Neural cell (in vitro differentiated cells): ENCODE measurements around the gene PEAK1. TPM values are rescaled to one million over a fixed set of nuclear protein-coding genes. Genes with fewer than 3 reads are reported as not detected.
A peak's percentile ranks its signal among the peaks of the same experiment; 100 is the strongest.

Source experiments
- H2AFZ ChIP-seq: fragments of 200-600, 300-800 bp; sonication (generic), shearing (Covaris generic); 2 replicates; pipeline ENCODE4 v1.6.0; 2014; ENCODE audit warnings: low read depth, mild to moderate bottlenecking, antibody characterized with exemption, low read length, moderate library complexity
- H3F3A ChIP-seq: fragments of 200-600 bp; shearing (Covaris generic); 2 replicates; pipeline ENCODE4 v1.6.1; 2016; ENCODE audit warnings: mild to moderate bottlenecking, moderate library complexity, mixed read lengths, antibody characterized with exemption, low read length; ENCODE audit not compliant: insufficient read depth, poor library complexity, severe bottlenecking
- H3K27ac ChIP-seq: fragments of 200-600, 300-800 bp; sonication (generic), shearing (Covaris generic); 2 replicates; pipeline ENCODE4 v1.5.1; 2014; ENCODE audit warnings: mild to moderate bottlenecking, low read length, moderate library complexity
- H3K27me3 ChIP-seq: fragments of 300-800, 200-600 bp; sonication (generic), shearing (Covaris generic); 2 replicates; pipeline ENCODE4 v1.6.0; 2014; ENCODE audit warnings: mild to moderate bottlenecking, low read depth, low read length, moderate library complexity; ENCODE audit not compliant: insufficient read depth
- H3K36me3 ChIP-seq: fragments of 300-800, 200-600 bp; sonication (generic), shearing (Covaris generic); 2 replicates; pipeline ENCODE4 v1.5.1; 2014; ENCODE audit warnings: mild to moderate bottlenecking, antibody characterized with exemption, low read length, moderate library complexity; ENCODE audit not compliant: insufficient read depth
- H3K4me2 ChIP-seq: fragments of 300-800, 200-600 bp; sonication (generic), shearing (Covaris generic); 2 replicates; pipeline ENCODE4 v1.6.0; 2014; ENCODE audit warnings: mild to moderate bottlenecking, low read length
- H3K4me3 ChIP-seq: fragments of 300-800, 200-600 bp; sonication (generic), shearing (Covaris generic); 2 replicates; pipeline ENCODE4 v1.5.1; 2014; ENCODE audit warnings: mild to moderate bottlenecking, low read length, moderate library complexity
- H3K79me2 ChIP-seq: fragments of 200-600 bp; shearing (Covaris generic); replicated peaks from 2 replicates; pipeline ENCODE4 v1.6.0; 2014; ENCODE audit warnings: mild to moderate bottlenecking, low read length, moderate library complexity; ENCODE audit not compliant: insufficient read depth
- H3K9ac ChIP-seq: fragments of 300-800, 200-600 bp; sonication (generic), shearing (Covaris generic); 2 replicates; pipeline ENCODE4 v1.6.1; 2016; ENCODE audit warnings: mild to moderate bottlenecking, low read length, mixed read lengths
- H3K9me2 ChIP-seq: fragments of 200-600 bp; shearing (Covaris generic); 2 replicates; pipeline ENCODE4 v1.6.1; 2016; ENCODE audit warnings: mild to moderate bottlenecking, low read length, mixed read lengths; ENCODE audit not compliant: insufficient read depth
- H3K9me3 ChIP-seq: fragments of 200-600, 300-800 bp; sonication (generic), shearing (Covaris generic); 2 replicates; pipeline ENCODE4 v1.6.1; 2016; ENCODE audit warnings: mild to moderate bottlenecking, mixed run types, low read length, moderate library complexity, mixed read lengths
- H4K20me1 ChIP-seq: fragments of 200-600 bp; shearing (Covaris generic); 2 replicates; pipeline ENCODE4 v1.6.1; 2016; ENCODE audit warnings: mild to moderate bottlenecking, mixed run types; ENCODE audit not compliant: insufficient read depth
- CTCF ChIP-seq: fragments of 450-650 bp; IDR thresholded peaks from 2 replicates; pipeline ENCODE4 v1.5.1; 2014; ENCODE audit warnings: antibody characterized with exemption, mild to moderate bottlenecking, moderate library complexity; ENCODE audit not compliant: poor library complexity, severe bottlenecking
- EZH2 ChIP-seq: fragments of 200-600, 300-800 bp; shearing (Covaris generic), sonication (generic); IDR thresholded peaks from 2 replicates; pipeline ENCODE4 v1.6.1; 2014; ENCODE audit warnings: antibody characterized with exemption, low read length, borderline replicate concordance, mild to moderate bottlenecking; ENCODE audit not compliant: insufficient read depth, poor library complexity, severe bottlenecking
- MXI1 ChIP-seq: fragments of 450-650 bp; conservative IDR thresholded peaks from 2 replicates; pipeline ENCODE4 v1.6.1; 2014; ENCODE audit warnings: antibody characterized with exemption, mild to moderate bottlenecking; ENCODE audit not compliant: poor library complexity, severe bottlenecking
- RAD21 ChIP-seq: fragments of 450-650 bp; conservative IDR thresholded peaks from 2 replicates; pipeline ENCODE4 v1.6.1; 2014; ENCODE audit warnings: antibody characterized with exemption, mild to moderate bottlenecking, moderate library complexity
- REST ChIP-seq: IDR thresholded peaks from 2 replicates; pipeline ENCODE4 v1.6.1; 2012; ENCODE audit warnings: borderline replicate concordance
- SMC3 ChIP-seq: fragments of 450-650 bp; conservative IDR thresholded peaks from 2 replicates; pipeline ENCODE4 v1.6.1; 2014; ENCODE audit warnings: antibody characterized with exemption, mild to moderate bottlenecking, moderate library complexity; ENCODE audit not compliant: poor library complexity
- TAF1 ChIP-seq: IDR thresholded peaks from 2 replicates; pipeline ENCODE4 v1.6.1; 2012; ENCODE audit warnings: low read depth
- polyA plus RNA-seq: library from polyadenylated mRNA; depleted of rRNA; stranded (reverse); fragments of >200 nt; gene quantifications from 2 replicates; pipeline ENCODE4 v1.2.3, GENCODE V29; 2014

PEAK1 gene
- polyA plus RNA-seq, 1 donor from 2014 or later: 5.8 TPM

- H3K27me3 ChIP-seq: no peaks in the 10 kb centered on the region
- peak overlapping the region; percentile 64 for H3K9ac ChIP-seq
- H4K20me1 ChIP-seq: no peaks in the 10 kb centered on the region
- H3K4me2 ChIP-seq: peak overlapping the region; percentile 31
- H3K79me2 ChIP-seq: peaks cover 46% of the 10 kb centered on the region
- TF ChIP-seq TAF1 (no peak), EZH2 (no peak), CTCF (peak; percentile 29), SMC3 (peak; percentile 33), RAD21 (peak; percentile 13), MXI1 (no peak)
- no peaks in the 10 kb centered on the region for H3K9me3 ChIP-seq
- no peaks in the 10 kb centered on the region for H3K9me2 ChIP-seq
- H3F3A ChIP-seq: peaks cover 5% of the 10 kb centered on the region
- peak overlapping the region; percentile 3 for H2AFZ ChIP-seq
- no peaks in the 10 kb centered on the region for H3K36me3 ChIP-seq
- H3K4me3 ChIP-seq: peak overlapping the region; percentile 88
- H3K27ac ChIP-seq: no peak overlapping the region
Measured at GRCh38 chr15:77418966-77419835, 703 bp downstream of the PEAK1 start.

GRCh38 chr15:77418391-77418965 is 1.4 kb downstream of the PEAK1 start:
- TF ChIP-seq REST (no peak), RAD21 (no peak), EZH2 (no peak), CTCF (no peak), SMC3 (no peak)
- Histone ChIP-seq H3K27ac (no peak overlapping the region), H3K4me2 (peak overlapping the region; percentile 31), H3K9me3 (no peaks in the 10 kb centered on the region), H3K27me3 (no peaks in the 10 kb centered on the region), H4K20me1 (no peaks in the 10 kb centered on the region), H3K36me3 (no peaks in the 10 kb centered on the region), H3K4me3 (peak overlapping the region; percentile 88), H3K9me2 (no peaks in the 10 kb centered on the region), H2AFZ (no peak overlapping the region), H3K9ac (no peak overlapping the region), H3K79me2 (peaks cover 42% of the 10 kb centered on the region), H3F3A (peaks cover 5% of the 10 kb centered on the region)
